Activated CD8-positive, alpha-beta memory T cell treated with anti-CD3 and anti-CD28 coated beads for 1 hour (primary cell): Measurements from ENCODE around the gene MTMR3.
"Not testable (repeated sequence)": the region's sequence is repeated elsewhere in the genome, so short reads cannot be mapped to it uniquely, and the experiment has no call there.

ENCODE experiments used
- DNase-seq, 2 donors: peaks; one replicate each; pipeline ENCODE4 v3.0.0-alpha.2; 2020; ENCODE audit warnings: low read depth in 1 of 2; ENCODE audit errors: extremely low read depth in 1 of 2

The MTMR3 gene

DNA sequence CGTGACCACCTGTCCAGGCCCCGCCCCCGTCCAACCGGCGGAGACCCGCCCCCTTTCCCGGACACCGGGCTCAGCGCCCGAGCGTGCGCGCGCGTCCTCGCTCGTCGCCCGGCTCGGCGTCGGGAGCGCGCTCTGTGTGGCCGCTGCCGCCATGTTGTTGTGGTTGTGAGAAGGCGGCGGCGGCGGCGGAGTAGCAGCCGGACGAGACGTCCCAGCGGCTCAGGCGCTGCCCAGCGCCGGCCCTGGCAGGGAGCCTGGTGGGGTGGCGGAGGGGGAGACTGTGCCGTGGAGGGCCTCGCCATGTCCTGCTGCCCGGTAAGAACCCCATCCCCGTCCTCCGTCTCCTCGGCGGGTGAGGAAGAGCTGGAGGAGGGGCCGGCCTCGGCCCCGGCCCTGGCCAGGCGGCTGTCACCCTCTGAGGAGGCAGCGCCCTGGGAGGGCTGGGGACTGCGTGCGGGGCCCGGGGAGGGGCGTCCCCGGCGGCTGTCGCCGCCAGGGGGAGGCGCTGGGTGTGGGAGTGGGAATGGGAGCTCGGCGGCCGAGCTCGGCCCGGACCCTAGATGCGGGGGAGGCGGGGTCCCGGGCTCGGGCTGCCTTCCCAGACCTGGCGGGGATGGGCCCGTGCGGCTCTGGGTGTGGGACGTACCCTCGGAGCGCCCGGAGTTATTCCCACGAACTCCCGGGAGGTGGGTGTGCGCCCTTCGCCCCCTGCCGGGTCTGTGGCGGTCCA is at the start of gene MTMR3:
MTMR3 (plus strand) TSS at position 130 of the 730 bp plus-strand sequence. CDS start 87,886 bp downstream, outside the sequence.
- peak; percentile 57 to 88 for DNase-seq

DNA sequence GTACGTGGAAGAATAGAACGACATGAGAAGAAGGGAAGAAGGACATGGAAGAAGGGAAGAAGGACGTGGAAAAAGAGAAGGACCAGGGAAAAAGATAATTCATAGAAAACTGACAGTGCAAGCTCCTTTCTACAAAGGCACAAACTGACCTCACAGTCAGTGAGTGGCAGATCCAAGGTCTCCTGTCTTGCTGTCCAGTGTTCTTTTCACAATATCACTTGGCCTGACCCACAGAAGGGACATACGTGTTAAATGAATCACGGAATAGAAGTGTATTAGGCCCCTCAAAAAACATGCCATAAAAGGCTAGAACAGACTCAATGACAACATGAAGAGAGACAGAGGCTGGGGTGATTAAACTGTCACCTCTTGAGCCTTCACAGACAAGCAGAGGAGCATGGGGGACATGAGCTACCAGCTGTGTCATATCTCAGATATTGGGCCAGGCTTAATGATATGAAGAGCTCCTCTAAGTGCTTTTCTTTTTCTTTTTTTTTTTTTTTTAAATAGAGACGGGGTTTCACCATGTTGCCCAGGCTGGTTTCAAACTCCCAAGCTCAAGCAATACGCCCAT is 49.5 kb upstream of the MTMR3 start:
- DNase-seq: no peak

DNA sequence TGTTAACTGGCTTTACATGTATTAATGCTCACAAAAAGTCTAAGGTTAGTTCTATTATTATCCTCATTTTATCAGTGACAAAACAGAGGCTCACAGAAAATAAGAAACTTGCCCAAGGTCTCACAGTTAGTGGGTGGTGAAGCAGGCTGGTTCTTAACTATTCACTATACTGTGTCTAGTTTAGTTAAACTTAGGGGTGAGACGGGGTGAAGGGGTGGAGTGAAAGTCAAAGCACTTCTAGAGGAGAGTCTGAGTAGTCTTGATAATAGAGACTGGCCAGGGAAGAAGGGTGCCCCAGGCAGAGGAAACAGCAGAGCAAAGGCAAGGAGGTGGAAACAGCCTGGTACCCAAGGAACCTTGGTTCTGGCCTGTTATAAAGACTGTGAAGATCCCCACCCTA is 48.9 kb upstream of the MTMR3 start:
- DNase-seq: no peak

DNA sequence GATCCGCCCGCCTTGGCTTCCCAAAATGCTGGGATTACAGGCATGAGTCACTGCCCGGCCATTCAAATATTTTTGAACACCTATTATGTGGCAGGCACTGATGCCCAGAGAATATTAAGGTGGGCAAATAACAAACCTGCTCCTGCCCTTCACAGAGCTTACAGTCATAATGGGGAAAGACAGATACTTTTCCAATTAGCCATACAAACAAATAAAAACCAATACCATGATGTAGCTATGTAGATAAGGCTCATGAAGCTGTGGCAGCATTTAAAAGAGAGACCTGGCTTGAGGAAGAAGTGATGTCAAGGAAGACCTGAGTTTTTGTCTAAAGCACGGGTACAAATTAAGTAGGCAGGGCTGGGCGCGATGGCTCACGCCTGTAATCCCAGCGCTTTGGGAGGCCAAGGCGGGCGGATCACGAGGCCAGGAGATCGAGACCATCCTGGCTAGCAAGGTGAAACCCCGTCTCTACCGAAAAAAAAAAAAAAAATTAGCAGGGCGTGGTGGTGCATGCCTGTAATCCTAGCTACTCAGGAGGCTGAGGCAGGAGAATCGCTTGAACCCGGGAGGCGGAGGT is 46.1 kb upstream of the MTMR3 start:
- DNase-seq: not testable (repeated sequence)

DNA sequence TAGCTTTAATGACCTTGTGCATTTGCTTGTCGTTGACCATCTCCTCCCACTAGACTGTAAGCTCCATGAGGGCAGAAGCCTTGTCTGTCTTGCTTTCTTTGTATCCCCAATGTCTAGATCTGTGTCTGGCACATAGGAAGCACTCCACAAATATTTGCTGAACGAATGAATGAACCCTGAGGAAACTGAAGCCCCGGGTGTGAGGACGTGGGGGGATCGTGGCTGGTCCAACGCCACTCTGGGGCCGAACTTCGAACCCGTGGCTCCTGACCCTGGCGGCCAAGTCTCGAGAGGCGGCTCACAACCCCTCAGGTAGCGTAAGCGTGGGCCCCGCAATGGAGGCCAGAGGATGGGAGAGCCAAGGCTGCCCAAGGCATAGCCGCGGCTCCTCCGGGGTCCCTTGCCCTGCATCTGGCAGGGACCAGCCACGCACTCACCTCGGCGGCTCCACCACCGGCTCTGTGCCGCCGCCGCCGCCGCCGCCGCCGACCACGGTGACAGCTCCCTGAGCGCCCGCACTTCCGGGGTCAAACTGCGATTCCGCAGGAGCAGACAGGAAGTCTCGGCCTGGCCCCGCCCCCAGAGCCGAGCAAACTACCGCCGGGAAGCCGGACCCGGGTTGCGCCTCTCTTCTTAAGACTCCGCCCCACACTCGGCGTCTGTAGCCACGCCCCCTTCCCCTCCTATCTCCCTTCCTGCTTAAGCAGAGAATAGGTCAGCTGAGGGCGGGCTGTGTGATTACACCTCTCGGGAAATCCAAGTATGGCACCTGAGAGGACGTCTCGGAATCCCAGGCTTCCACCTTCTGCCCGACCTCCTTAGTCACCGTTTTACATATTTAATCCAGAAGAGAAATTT is 45.0 kb upstream of the MTMR3 start, which contains the start of gene ASCC2:
ASCC2 (minus strand) TSS at position 534 of the 858 bp plus-strand sequence. CDS start 5,949 bp downstream, outside the sequence.
- peak; percentile 97 to 98 for DNase-seq

DNA sequence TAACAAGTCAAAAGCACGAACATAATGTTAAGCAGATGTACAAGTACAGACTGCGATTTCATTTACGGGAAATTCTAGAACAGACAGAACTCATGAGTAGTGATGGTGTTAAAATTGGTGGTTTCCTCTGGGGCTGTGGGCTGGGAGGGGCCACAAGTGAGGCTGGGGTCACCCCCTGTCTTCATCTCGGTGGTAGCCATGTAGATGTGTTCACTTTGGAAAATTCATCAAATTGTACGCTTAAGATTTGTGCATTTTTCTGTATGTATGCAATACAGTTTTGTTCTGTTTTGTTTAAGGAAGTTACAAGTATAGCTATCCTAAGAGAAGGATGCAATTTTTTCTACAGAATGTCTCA is 44.4 kb upstream of the MTMR3 start:
- DNase-seq: no peak

DNA sequence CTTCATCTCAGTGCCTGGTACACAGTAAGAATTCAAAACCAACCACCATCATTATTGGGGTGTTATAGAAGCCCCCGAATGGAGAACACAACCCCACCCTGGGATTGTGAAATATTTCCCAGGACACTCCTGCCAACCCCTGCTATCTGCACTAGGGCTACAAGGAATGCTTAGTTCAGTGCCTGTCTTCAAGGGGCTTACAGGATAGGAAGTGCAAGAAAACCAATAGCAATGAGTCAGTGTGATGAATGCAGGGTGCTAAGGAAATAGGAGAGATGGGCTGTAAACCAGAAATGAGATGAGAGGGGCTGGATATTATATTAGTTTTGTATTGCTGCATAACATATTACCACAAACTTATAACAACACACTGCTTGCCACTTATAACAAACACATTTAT is 43.9 kb upstream of the MTMR3 start:
- no peak for DNase-seq

DNA sequence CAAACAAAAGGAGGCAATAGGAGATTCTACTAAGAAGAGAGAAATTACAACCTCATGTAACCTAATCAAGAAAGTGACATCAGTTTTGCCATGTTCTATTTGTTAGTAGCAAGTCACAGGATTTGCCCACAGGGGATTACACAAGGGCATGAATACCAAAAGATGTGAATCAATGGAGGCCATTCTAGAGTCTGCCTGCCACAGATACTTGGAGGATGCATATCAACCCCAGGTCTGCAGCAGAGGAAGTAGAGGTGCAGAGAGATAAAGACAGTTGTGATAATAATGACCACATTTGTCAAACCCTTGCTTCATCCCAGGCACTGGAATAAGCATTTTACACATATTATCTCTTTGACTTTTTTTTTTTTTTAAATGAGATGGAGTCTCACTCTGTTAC is 42.5 kb upstream of the MTMR3 start:
- no peak for DNase-seq

DNA sequence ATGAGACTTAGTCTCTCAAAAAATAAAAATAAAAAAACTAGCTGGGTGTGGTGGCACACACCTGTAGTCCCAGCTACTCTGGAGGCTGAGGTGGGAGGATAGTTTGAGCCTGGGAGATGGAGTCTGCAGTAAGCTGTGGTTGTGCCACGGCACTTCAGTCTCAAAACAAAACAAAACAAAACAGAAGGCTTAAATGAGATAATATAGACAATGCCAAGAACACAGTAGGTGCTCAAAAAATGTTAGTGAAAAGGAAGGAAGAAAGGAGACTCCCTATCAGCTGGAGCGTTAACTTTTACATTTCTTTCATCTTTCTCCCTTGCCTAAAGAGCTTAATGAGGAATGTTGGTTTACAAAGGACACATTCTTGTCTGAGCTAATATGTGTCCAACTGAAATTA is 40.8 kb upstream of the MTMR3 start:
- no peak for DNase-seq

DNA sequence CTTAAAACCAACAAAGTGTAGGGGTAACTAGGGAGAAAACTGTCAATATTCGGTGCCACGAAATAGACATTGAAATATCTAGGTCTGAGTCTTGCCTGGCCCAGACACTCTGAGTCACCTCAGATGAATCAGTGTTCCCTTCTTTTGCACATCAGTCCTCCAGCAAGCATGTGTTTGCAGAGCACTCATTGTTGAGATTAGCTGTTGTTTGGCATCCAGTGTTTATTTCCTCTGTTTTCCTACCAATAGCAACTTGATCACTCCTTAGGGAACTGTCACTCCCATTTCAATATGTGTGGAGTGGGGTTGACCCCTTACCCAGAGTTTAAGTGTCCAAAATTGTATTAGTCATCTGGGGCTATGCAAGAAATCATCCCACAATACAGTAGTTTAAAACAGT is 40.2 kb upstream of the MTMR3 start:
- no peak for DNase-seq

DNA sequence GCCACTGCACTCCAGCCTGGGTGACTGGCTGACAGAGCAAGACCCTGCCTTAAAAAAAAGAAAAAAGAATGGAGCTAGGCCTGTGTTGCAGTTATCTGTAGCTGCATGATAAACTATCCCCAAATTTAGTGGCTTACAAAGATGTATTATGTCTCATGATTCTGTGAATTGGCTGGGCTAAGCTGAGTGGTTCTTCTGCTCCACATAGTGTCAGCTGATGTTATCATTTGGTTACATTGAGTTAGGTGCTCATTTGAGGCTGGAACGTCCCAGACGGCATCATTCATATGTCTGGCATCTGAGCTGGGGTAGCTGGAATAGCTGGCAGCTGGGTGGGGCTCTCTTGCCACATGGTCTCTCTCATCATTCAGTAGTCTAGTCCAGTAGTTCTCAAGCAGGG is 36.7 kb upstream of the MTMR3 start:
- DNase-seq: no peak

DNA sequence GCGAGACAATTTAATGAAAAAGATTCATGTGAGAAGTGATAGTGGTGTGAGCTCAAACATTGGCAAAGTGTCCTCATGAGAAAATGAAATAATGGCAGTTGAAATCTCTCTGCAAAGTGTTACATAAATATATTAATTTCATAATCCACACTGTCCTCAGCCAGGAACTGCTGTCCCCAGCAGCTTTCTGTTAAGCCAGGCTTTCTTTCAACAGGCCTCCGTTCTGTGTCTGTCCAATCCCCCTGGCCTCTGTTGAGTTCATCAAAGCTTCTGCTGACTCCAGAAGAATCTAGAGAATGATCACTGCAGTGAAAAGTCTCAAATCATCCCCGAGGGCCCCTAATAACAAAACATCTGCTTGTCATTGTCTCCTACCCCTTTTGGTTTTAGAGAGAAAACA is 34.9 kb upstream of the MTMR3 start:
- DNase-seq: no peak

DNA sequence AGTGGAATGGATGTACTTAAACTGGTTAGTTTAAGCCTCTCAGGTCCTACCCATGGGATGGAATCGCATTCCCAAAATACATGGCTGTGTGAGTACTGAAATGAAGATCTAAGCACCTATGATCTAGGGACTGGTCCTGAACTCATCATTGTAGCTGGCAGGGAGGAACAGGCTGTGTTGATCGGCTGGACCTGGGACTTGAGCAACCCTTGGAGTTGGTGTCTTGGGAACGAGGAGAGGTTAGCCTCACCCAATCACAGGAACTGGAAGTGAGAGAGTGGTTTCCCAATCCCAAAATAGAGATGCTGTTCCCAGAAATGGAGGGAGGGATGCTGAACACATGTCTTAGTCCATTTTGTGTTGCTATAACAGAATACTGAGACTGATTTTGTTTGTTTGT is 28.5 kb upstream of the MTMR3 start:
- DNase-seq: no peak

DNA sequence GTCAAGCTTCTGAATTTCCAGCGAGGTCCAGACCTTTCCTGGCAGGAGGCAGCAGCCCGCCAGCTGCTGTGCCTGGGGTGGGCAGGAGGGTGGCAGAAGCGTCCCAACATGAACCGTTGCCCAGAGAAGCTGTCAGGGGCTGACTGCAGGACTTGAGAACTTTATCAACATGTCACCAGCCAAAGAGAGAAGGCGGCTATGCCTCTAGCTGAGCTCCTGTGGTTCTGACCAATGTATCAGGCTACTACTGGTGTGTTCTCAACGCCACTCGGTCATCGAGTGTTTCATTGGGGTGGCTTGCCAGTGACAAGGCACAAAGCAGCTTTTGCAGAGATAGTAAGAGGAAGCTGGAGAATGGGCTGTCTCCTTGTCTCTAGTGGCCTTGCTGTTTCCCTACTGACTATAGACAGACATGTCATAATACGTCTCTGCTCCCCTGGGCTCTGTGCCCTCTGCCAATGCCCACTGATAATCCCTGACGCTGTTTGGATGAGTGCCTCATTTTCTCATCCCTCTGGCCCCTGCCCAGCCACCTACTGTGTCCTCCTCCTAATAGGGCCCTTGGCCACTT is 27.3 kb upstream of the MTMR3 start:
- DNase-seq: no peak

DNA sequence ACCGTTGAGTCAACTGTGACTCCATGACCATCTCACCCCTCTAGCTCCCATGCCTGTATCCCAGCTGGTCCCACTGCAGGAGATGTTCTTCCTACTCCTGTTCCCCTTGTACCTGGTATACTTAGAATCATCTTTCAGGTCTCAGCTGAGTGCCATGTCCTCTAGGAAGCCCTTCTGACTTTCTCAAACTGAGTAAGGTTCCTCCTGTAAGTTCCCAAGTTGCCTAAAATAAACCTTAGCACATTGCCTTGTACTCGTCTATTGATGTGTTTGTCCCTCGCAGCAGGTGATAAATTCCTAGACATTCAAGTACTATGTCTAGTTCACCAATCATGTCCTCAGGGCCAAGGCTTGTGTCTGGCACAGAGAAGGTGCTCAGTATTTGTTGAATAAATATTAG is 26.5 kb upstream of the MTMR3 start:
- no peak for DNase-seq

DNA sequence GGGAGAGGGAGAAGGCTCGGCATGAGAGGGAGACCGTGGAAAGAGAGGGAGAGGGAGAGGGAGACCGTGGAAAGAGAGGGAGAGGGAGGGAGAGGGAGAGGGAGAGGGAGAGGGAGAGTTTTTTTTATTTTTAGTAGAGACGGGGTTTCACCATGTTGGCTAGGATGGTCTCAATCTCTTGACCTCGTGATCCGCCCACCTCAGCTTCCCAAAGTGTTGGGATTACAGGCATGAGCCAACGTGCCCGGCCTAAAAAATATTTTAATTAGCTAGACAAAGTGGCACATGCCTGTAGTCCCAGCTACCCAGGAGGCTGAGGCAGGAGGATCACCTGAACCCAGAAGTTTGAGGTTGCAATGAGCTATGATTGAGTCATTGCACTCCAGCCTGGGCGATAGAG is 23.9 kb upstream of the MTMR3 start:
- not testable (repeated sequence) for DNase-seq

DNA sequence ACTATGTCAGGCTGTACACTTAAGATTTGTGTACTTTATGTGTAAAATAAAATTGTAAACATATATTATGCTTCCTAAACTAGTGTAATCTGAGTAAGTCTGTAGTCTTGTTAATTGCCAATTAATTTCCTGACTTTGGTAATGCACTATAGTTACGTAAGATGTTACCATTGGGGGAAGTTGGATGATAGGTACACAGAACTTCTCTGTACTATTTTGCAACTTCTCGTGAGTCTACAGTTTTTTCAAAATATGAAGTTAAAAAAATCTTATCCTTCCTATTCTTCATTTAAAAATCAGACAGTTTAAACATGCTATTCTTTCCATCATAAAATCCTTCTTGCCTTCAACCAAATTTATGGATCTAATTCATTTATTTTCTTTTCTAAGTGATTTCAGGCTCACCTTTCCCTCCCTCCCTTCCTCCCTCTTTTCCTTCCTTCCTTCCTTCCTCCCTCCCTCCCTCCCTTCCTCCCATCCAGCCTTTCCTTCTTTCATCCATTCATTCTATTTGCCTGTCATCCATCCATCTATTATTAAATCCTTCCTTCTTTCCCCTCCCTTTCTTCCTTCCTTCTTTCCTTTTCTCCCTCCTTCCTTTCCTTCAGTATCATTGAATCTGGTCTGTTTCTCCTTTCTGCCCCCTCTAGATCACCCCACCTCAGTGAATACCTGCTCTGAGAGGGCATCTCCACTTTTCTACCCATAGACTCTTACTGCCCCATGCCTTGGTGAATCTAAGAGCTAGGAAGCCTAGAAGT is 22.8 kb upstream of the MTMR3 start:
- DNase-seq: no peak

DNA sequence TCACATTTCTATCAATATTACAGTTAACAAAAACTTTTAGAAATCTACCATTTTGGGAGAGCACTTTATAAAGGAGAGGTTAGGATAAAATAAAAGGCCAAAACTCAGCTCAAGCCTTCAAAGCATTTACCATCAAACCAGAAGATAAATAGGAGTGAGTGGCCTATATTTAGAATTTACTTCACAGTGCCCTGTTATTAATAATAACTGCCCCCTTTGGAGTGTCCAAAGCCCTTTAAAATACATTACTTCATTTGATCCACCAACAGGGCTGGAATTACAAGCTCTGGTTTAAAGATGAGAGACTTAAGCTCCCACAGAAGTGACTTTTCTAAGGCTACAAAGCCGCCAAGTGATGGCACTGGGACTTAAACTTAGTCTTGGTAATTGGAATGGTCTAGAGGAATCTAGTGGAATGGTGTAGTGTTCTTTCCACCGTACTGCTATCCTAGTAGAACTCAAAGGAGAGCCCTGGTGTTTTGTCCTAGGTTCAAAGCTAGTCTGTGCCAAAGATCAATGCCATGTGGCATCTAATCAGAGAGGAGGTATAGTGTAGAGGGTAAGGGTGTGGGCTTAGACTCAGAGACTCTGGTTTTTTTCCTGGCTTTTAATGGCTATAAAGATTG is 21.2 kb upstream of the MTMR3 start:
- DNase-seq: no peak

DNA sequence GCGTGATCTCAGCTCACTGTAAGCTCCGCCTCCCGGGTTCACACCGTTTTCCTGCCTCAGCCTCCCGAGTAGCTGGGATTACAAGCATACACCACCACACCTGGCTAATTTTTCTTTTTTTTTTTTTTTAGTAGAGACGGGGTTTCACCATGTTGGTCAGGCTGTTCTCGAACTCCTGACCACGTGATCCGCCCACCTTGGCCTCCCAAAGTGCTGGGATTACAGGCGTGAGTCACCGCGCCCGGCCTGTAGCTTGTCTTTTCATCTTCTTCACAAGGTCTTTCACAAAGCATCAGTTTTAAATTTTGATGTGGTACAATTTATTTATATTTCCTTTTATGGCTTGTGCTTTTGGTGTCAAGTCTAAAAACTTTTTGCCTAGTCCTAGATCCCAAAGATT is 17.4 kb upstream of the MTMR3 start:
- not testable (repeated sequence) for DNase-seq

DNA sequence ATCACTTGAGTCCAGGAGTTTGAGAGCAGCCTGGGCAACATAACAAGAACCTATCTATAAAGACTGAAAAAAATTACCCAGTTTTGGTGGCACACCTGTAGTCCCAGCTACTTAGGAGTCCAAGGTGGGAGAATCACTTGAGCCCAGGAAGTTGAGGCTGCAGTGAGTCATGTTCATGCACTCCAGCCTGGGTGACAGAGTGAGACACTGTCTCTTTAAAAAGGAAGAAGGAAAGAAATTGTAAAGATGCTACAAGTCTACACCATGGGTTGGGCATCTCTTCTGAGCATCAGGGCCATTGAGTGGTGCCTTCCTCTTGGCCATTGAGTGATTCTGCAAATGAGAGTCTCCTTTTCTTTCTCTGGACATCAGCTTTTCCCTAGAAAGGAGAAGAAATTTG is 15.7 kb upstream of the MTMR3 start:
- no peak for DNase-seq
